GM23248 (cell line): ENCODE measurements around the gene SPDEF.

ENCODE experiments used
- EZH2 ChIP-seq: fragments of 200-600 bp; sonication (generic); IDR thresholded peaks from 2 replicates; pipeline ENCODE4 v1.6.1; 2018; ENCODE audit warnings: antibody characterized with exemption, mild to moderate bottlenecking; ENCODE audit not compliant: insufficient read depth, poor library complexity, severe bottlenecking
- EZH2phosphoT487 ChIP-seq: fragments of 200-600 bp; sonication (generic); IDR thresholded peaks from 2 replicates; pipeline ENCODE4 v1.6.1; 2018; ENCODE audit warnings: antibody characterized with exemption, moderate library complexity, mild to moderate bottlenecking, low read depth; ENCODE audit not compliant: insufficient read depth

GRCh38 chr6:34563513-34563870 is 7.4 kb upstream of the SPDEF start:
- TF ChIP-seq EZH2phosphoT487 (no peak), EZH2 (no peak)
